Central memory CD8-positive, alpha-beta T cell (primary cell): ENCODE measurements around the gene RPP21.

Source experiments
- ATAC-seq: fragments of 150-1000 bp; cut with Tn5 transposase; replicated peaks from 2 replicates; pipeline ENCODE4 v1.10.0; 2022; ENCODE audit warnings: mild to moderate bottlenecking, moderate FRiP score, moderate number of reproducible peaks; ENCODE audit not compliant: poor library complexity, severe bottlenecking; ENCODE audit errors: extremely low read depth
- DNase-seq, 2 donors: peaks; one replicate each; pipeline ENCODE4 v3.0.0; 2021; ENCODE audit warnings: low spot score in 2 of 2
- H3K27ac Mint-ChIP-seq: one replicate; pipeline ENCODE4 v1.8.0; 2022; ENCODE audit warnings: low read depth, mild to moderate bottlenecking, moderate library complexity, mixed read lengths
- H3K27me3 Mint-ChIP-seq: one replicate; pipeline ENCODE4 v1.8.0; 2022; ENCODE audit warnings: mixed read lengths
- H3K36me3 Mint-ChIP-seq: one replicate; pipeline ENCODE4 v1.8.0; 2022; ENCODE audit warnings: mild to moderate bottlenecking, moderate library complexity, mixed read lengths; ENCODE audit not compliant: insufficient read depth
- H3K4me1 Mint-ChIP-seq: one replicate; pipeline ENCODE4 v1.8.0; 2022; ENCODE audit warnings: mixed read lengths
- H3K4me3 Mint-ChIP-seq: one replicate; pipeline ENCODE4 v1.8.0; 2022; ENCODE audit warnings: mild to moderate bottlenecking, moderate library complexity, mixed read lengths
- H3K9me3 Mint-ChIP-seq: one replicate; pipeline ENCODE4 v1.8.0; 2022; ENCODE audit warnings: mixed read lengths

Gene RPP21

GRCh38 chr6:30344868-30345671, at the start of gene RPP21:
TSS of gene RPP21 (plus strand) at chr6:30345156. CDS start at chr6:30345172, 16 bp downstream.
- ATAC-seq (peak; percentile 99), DNase-seq (peak; percentile 65 to 71)
- H3K4me1 Mint-ChIP-seq = peaks cover 23% of the 10 kb centered on the region
- peaks cover 14% of the 10 kb centered on the region for H3K36me3 Mint-ChIP-seq
- no peaks in the 10 kb centered on the region for H3K9me3 Mint-ChIP-seq
- H3K27me3 Mint-ChIP-seq = peaks cover 6% of the 10 kb centered on the region
- peak within 1 kb of the TSS; percentile 81 for H3K4me3 Mint-ChIP-seq
- H3K27ac Mint-ChIP-seq = peak within 1 kb of the TSS; percentile 69

DNA sequence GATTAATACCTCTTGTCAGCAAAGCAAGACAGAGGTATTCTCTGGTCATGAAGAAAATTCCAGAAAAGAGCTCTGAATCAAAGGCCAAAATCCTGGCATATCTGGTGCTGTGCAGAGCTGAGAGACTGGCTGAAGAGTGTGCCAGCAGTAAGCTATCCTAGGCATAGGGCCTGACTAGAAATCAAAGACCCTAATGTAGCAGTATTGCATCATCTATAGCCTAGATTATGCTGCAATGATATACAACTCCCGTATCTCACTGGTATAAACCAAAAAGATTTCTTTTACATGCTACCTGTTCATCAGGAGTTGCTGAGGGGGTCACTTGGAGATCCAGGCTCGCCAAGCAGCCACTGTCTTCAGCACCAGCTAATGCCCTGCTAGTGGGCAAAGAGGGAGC, 49.1 kb upstream of the RPP21 start:
- no peak for DNase-seq
- Mint-ChIP-seq H3K4me1 (peaks cover 13% of the 10 kb centered on the region), H3K4me3 (no peak overlapping the region), H3K36me3 (peaks cover 24% of the 10 kb centered on the region), H3K27ac (no peak overlapping the region), H3K9me3 (no peaks in the 10 kb centered on the region), H3K27me3 (no peaks in the 10 kb centered on the region)
- no peak for ATAC-seq

DNA sequence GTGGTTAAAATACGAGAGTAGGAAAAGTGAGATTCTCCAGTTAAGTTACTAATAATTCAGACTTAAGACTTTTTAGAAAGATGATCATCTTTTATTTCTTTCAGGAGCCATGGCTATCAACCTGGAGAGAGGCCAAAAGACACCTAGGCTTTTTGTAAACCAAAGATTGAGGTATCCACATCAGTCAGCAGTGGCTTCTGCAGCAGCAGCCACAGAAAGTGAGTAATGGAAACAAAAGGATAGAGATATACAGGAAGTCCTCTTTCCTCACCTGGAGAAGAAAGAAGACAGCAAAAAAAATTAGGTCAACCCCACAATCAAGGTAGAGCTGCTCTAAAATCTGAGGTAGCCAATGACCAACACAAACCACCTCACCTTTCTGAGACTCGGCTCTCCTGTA, 41.0 kb upstream of the RPP21 start:
- Mint-ChIP-seq H3K36me3 (peaks cover 8% of the 10 kb centered on the region), H3K9me3 (no peaks in the 10 kb centered on the region), H3K27me3 (no peaks in the 10 kb centered on the region), H3K4me3 (no peak overlapping the region), H3K4me1 (peaks cover 67% of the 10 kb centered on the region), H3K27ac (no peak overlapping the region)
- no peak for ATAC-seq
- DNase-seq = no peak

DNA sequence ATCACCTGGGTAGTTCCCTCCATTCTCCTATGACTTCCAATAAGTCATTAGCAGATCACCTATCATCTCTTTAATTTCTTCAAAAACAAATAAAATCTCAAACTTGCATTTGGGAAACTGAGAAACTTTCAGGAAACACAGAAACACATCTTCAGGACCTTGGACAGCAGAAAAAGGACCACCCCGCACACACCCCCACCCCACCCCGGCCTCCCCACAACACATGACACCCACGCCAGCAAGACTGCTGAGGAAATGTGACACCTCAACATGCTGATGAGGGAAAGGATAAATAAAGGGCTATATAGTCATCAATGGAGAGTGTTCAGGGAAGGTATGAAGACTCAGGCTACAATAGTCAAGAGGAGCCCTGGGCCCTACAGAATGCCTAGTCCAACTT, 33.9 kb upstream of the RPP21 start:
- H3K9me3 Mint-ChIP-seq = no peaks in the 10 kb centered on the region
- ATAC-seq = no peak
- H3K27me3 Mint-ChIP-seq = no peaks in the 10 kb centered on the region
- no peak for DNase-seq
- H3K27ac Mint-ChIP-seq = no peak overlapping the region
- H3K4me3 Mint-ChIP-seq = no peak overlapping the region
- peaks cover 26% of the 10 kb centered on the region for H3K36me3 Mint-ChIP-seq
- peaks cover 75% of the 10 kb centered on the region for H3K4me1 Mint-ChIP-seq

DNA sequence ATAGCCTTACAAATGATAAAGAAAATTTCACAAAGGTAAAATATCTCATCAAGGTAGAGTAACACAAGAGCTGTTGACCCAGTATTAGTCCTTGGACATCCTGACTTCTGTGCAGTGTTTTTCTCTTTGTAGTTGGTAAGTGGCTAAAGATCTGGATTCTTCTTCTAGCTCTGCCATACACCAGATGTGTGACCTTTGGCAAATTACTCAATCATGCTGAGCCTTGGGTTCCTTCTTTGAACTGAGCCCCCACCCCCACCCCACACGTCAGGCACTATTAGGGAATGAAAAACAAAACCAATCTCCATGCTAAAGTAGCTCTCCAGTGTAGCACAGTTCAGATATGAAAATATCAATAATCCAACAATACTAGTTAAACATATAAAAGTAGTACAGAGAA, 33.3 kb upstream of the RPP21 start:
- Mint-ChIP-seq H3K27me3 (no peaks in the 10 kb centered on the region), H3K9me3 (no peaks in the 10 kb centered on the region), H3K36me3 (peaks cover 26% of the 10 kb centered on the region), H3K4me1 (peaks cover 76% of the 10 kb centered on the region), H3K4me3 (no peak overlapping the region), H3K27ac (peak overlapping the region; percentile 7)
- DNase-seq (no peak), ATAC-seq (no peak)

DNA sequence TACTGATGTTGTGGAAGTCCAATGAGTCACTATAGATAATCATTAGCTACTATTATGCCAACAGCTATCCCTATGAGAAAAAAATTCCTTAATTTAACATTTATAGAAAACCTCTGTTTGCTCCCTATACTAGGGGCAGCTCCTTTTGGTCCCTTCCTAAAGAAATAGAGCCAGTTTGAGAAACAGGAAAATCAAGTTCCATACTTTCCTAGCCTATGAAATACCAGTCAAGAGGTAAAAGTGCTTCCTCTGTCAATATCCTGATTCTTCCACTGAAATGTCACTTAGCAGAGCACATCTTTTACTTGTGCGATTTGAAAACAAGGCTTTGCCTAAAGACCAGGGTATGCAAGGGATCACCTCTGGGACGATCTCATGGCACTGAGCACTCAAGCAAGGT, 32.7 kb upstream of the RPP21 start:
- H3K4me1 Mint-ChIP-seq = peaks cover 72% of the 10 kb centered on the region
- peaks cover 26% of the 10 kb centered on the region for H3K36me3 Mint-ChIP-seq
- H3K27ac Mint-ChIP-seq = peak overlapping the region; percentile 7
- H3K4me3 Mint-ChIP-seq = no peak overlapping the region
- DNase-seq (no peak), ATAC-seq (no peak)
- no peaks in the 10 kb centered on the region for H3K9me3 Mint-ChIP-seq
- H3K27me3 Mint-ChIP-seq = no peaks in the 10 kb centered on the region

DNA sequence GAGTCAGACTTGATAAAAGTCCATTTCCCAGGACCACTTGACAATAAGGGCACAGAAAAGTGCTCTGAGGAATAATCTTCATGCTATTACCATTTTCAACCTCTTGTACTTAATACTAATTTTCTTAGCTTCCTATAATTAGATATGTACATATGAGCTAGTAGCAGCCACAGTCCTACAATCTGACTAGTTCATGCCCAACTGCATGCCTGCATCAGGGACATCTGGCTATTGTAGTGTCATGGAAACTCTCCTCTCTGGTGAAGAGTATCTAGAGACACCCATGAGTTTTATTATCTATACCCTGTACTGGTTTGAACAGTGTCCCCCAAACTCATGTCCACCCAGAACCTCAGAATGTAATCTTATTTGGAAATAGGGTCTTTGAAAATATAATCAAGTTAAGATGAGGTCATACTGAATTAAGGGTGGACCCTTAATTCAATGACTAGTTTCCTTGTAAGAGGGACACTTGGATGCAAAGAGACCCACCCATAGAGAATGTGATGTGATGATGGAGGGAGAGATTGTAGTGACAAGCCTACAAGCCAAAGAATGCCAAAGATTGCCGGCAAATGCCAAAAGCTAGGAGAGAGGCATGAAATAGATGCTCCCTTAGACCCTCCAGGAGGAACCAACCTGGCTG, 32.2 kb upstream of the RPP21 start:
- no peak overlapping the region for H3K27ac Mint-ChIP-seq
- peaks cover 74% of the 10 kb centered on the region for H3K4me1 Mint-ChIP-seq
- ATAC-seq (no peak), DNase-seq (no peak)
- no peak overlapping the region for H3K4me3 Mint-ChIP-seq
- H3K9me3 Mint-ChIP-seq = no peaks in the 10 kb centered on the region
- peaks cover 29% of the 10 kb centered on the region for H3K36me3 Mint-ChIP-seq
- no peaks in the 10 kb centered on the region for H3K27me3 Mint-ChIP-seq

DNA sequence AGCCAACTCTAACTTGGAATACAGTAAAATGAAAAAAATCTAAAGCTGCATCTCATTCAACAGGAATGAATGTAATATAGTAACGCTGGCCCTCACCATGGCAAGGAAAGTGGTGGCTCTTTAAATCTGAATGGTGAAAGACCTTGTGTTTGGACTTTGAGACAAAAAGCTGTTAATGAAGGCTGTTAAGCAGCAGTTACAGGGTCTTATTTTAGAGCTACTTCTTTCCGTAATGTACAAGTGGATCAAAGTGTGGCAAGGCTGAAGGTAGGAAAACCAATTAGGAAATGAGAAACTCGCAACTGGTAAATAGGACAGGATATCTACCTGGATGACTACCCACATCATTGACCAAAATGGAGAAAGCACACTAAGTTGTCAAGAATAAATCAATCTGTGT, 29.8 kb upstream of the RPP21 start:
- Mint-ChIP-seq H3K4me3 (no peak overlapping the region), H3K9me3 (no peaks in the 10 kb centered on the region), H3K27ac (no peak overlapping the region), H3K36me3 (peaks cover 25% of the 10 kb centered on the region), H3K27me3 (no peaks in the 10 kb centered on the region), H3K4me1 (peaks cover 77% of the 10 kb centered on the region)
- no peak for ATAC-seq
- DNase-seq = no peak

DNA sequence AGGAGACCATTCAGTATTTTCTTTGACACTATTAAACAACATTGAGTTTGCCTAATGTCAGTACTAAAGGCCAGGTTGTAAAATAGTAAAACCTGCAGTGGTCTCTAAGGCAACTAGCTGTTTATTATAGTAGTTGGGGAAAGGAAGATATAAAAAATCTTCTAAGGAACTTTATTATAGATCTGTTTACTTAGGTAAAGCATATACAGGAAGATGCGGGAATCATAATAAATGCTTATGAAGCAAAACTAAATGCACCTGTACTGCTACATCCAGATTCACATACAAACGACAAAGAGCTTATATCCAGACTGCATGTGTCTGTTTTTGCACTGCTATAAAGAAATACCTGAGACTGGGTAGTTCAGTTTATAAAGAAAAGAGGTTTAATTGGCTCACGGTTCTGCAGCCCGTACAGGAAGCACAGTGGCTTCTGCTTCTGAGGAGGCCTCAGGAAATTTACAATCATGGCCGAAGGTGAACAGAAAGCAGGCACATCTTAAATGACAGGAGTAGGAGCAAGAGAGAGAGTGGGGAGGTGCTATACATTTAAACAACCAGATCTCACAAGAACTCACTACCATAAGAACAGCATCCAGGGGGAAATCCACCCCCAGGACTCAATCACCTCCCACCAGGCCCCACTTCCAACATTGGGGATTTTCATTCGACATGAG, 26.9 kb upstream of the RPP21 start:
- Mint-ChIP-seq H3K9me3 (no peaks in the 10 kb centered on the region), H3K36me3 (peaks cover 13% of the 10 kb centered on the region), H3K27ac (peak overlapping the region; percentile 60), H3K4me1 (peaks cover 85% of the 10 kb centered on the region), H3K4me3 (peak overlapping the region; percentile 45), H3K27me3 (no peaks in the 10 kb centered on the region)
- DNase-seq (no peak), ATAC-seq (no peak)

DNA sequence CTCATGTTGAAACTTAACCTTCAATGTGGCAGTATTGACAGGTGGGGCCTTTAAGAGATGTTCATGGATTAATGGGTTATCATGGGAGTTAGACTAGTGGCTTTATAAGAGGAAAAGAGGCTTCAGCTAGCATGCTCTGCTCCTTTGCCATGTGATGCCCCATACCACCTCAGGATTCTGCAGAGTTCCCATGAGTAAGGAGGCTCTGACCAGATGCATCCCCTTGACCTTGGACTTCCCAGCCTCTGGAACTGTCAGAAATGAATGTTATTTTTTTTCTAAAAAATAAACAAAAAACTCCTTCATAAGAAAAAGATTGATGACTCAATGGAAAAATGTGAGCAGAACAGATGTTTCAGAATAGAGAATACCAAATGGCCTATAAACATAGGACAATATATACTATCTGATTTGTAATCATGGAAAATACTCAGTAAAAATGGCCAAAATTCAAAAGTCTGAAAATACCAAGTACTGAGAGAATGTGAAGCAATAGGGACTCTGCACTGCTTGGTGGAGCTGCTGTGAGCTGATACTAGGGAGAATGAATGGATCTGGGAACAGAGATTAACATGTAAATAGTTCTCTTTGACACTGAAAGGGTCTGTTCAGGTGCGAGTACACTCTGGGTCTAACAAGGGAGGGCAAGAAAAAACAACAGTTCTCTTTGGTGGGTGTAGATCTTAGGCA, 25.7 kb upstream of the RPP21 start:
- Mint-ChIP-seq H3K4me3 (no peak overlapping the region), H3K4me1 (peaks cover 83% of the 10 kb centered on the region), H3K36me3 (peaks cover 5% of the 10 kb centered on the region), H3K9me3 (no peaks in the 10 kb centered on the region), H3K27me3 (no peaks in the 10 kb centered on the region), H3K27ac (peak overlapping the region; percentile 60)
- DNase-seq (no peak), ATAC-seq (no peak)

DNA sequence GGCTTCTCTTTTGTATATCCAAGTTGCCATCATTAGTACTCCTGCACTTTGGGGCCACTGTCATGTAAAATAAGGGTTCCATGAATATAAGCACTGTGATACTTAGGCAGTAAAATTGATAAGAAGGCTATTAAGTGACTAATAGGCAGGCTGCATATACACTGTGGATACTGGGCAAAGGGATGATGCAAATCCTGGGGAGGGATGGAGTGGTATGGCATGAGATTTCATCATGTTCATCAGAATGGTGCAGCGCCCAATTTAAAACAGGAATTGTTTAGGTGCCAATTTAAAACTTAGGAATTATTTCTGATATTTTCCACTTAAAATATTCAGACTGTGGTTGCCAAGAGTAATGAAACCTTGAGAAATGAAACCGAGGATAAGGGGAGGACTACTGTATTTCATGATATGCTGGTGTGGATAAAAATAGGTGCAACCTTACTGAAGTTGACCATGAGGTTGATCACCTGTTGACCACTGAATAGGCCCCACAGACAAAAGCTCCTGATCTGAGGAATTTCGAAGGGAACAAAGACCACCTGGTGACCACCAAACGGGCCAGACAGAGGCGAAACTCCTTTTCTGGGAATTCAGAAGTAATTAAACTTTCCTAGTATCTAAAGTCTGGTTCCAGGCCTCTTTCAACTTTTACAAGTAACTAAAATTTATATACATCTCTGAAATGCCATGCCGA, 23.1 kb upstream of the RPP21 start:
- peaks cover 88% of the 10 kb centered on the region for H3K4me1 Mint-ChIP-seq
- H3K36me3 Mint-ChIP-seq = peaks cover 22% of the 10 kb centered on the region
- peak overlapping the region; percentile 74 for H3K4me3 Mint-ChIP-seq
- H3K27me3 Mint-ChIP-seq = no peaks in the 10 kb centered on the region
- H3K9me3 Mint-ChIP-seq = no peaks in the 10 kb centered on the region
- peak overlapping the region; percentile 65 for H3K27ac Mint-ChIP-seq
- no peak for ATAC-seq
- no peak for DNase-seq
